ENCODE data around the gene SMIM3. TPM values are rescaled to one million over a fixed set of nuclear protein-coding genes. Genes with fewer than 3 reads are reported as not detected.

The SMIM3 gene
- polyA plus RNA-seq, 2 of the 4 experiments (the other 2 are of a cell fraction): 4.5 to 4.6 TPM

- TF ChIP-seq, protein P1, sequence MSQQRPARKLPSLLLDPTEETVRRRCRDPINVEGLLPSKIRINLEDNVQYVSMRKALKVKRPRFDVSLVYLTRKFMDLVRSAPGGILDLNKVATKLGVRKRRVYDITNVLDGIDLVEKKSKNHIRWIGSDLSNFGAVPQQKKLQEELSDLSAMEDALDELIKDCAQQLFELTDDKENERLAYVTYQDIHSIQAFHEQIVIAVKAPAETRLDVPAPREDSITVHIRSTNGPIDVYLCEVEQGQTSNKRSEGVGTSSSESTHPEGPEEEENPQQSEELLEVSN (IDR thresholded peaks at IDR 0.05; ENCODE audit: borderline replicate concordance, low read depth): no peak
- no peak for TF ChIP-seq MYC (IDR thresholded peaks at IDR 0.05; ENCODE audit: borderline replicate concordance, low read length)
- TF ChIP-seq ZFP36 (IDR thresholded peaks at IDR 0.05; ENCODE audit: borderline replicate concordance, partially characterized antibody): no peak
Measured at GRCh38 chr5:150779397-150780186, 1.0 kb downstream of the SMIM3 start (continued).

- ChIA-PET POLR2A (interaction anchor here (0.5 kb wide), 1 partner anchor 204 kb away, joined by 3 read pairs; no protein-coding TSS in a partner anchor), CTCF (interaction anchor here (1.0 to 3.2 kb wide), 9 partner anchors 9 to 324 kb away, joined by 3 to 34 read pairs (median 8); partner anchors contain the start of gene DCTN4)
- ATAC-seq (no peak), DNase-seq (ENCODE audit: low read depth in 1 of 2, low spot score in 1 of 2) (no peak), FAIRE-seq (no peak)
- H3K4me2 ChIP-seq: no peak overlapping the region
- H3K4me3 ChIP-seq: no peak overlapping the region
- WGBS (ENCODE audit: missing lambda C conversion rate): 89% methylated on average over 6 of the region's 6 CpGs
- H3K27ac ChIP-seq: no peak overlapping the region
- no peaks in the 10 kb centered on the region for H3K9me3 ChIP-seq
- H3K4me1 ChIP-seq: peaks cover 9% of the 10 kb centered on the region
- TF ChIP-seq, protein P2, sequence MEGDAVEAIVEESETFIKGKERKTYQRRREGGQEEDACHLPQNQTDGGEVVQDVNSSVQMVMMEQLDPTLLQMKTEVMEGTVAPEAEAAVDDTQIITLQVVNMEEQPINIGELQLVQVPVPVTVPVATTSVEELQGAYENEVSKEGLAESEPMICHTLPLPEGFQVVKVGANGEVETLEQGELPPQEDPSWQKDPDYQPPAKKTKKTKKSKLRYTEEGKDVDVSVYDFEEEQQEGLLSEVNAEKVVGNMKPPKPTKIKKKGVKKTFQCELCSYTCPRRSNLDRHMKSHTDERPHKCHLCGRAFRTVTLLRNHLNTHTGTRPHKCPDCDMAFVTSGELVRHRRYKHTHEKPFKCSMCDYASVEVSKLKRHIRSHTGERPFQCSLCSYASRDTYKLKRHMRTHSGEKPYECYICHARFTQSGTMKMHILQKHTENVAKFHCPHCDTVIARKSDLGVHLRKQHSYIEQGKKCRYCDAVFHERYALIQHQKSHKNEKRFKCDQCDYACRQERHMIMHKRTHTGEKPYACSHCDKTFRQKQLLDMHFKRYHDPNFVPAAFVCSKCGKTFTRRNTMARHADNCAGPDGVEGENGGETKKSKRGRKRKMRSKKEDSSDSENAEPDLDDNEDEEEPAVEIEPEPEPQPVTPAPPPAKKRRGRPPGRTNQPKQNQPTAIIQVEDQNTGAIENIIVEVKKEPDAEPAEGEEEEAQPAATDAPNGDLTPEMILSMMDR (IDR thresholded peaks at IDR 0.05): no peak
- no peak for TF ChIP-seq HEYL (CRISPR knock-in tag; IDR thresholded peaks at IDR 0.05)
- no peak for TF ChIP-seq HOXA7 (CRISPR knock-in tag; IDR thresholded peaks at IDR 0.05)
- TF ChIP-seq POLR2AphosphoS2 (conservative IDR thresholded peaks at IDR 0.05; ENCODE audit: low read length): no peak
- no peak for TF ChIP-seq ZNF302 (CRISPR knock-in tag; IDR thresholded peaks at IDR 0.05)
- TF ChIP-seq REST (IDR thresholded peaks at IDR 0.05): no peak
- no peak for TF ChIP-seq GATA3 (IDR thresholded peaks at IDR 0.05; ENCODE audit: borderline replicate concordance)
- TF ChIP-seq, protein P3, sequence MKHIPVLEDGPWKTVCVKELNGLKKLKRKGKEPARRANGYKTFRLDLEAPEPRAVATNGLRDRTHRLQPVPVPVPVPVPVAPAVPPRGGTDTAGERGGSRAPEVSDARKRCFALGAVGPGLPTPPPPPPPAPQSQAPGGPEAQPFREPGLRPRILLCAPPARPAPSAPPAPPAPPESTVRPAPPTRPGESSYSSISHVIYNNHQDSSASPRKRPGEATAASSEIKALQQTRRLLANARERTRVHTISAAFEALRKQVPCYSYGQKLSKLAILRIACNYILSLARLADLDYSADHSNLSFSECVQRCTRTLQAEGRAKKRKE (CRISPR knock-in tag; IDR thresholded peaks at IDR 0.05; ENCODE audit: low read depth): no peak
- no peak for TF ChIP-seq FOSL2 (IDR thresholded peaks at IDR 0.05)
- TF ChIP-seq FOSL2 (CRISPR knock-in tag; IDR thresholded peaks at IDR 0.05): no peak
- TF ChIP-seq MYC (IDR thresholded peaks at IDR 0.05; ENCODE audit: borderline replicate concordance, low read length): no peak
- TF ChIP-seq POLR2A (IDR thresholded peaks at IDR 0.05; ENCODE audit: low read length): no peak
- TF ChIP-seq MAFK (IDR thresholded peaks at IDR 0.05; ENCODE audit: partially characterized antibody): no peak
- TF ChIP-seq ZC3H11A (IDR thresholded peaks at IDR 0.05): no peak
- TF ChIP-seq JUN (IDR thresholded peaks at IDR 0.05): no peak
- no peak for TF ChIP-seq CEBPB (IDR thresholded peaks at IDR 0.05)
- no peak for TF ChIP-seq NR3C1 (IDR thresholded peaks at IDR 0.05)
- no peak for TF ChIP-seq TFCP2L1 (CRISPR knock-in tag; IDR thresholded peaks at IDR 0.05)
Measured at GRCh38 chr5:150780187-150780692, 1.7 kb downstream of the SMIM3 start.

Data from A549 (cell line).